Measurements from ENCODE around the gene DUSP6.

DUSP6 gene

DNA sequence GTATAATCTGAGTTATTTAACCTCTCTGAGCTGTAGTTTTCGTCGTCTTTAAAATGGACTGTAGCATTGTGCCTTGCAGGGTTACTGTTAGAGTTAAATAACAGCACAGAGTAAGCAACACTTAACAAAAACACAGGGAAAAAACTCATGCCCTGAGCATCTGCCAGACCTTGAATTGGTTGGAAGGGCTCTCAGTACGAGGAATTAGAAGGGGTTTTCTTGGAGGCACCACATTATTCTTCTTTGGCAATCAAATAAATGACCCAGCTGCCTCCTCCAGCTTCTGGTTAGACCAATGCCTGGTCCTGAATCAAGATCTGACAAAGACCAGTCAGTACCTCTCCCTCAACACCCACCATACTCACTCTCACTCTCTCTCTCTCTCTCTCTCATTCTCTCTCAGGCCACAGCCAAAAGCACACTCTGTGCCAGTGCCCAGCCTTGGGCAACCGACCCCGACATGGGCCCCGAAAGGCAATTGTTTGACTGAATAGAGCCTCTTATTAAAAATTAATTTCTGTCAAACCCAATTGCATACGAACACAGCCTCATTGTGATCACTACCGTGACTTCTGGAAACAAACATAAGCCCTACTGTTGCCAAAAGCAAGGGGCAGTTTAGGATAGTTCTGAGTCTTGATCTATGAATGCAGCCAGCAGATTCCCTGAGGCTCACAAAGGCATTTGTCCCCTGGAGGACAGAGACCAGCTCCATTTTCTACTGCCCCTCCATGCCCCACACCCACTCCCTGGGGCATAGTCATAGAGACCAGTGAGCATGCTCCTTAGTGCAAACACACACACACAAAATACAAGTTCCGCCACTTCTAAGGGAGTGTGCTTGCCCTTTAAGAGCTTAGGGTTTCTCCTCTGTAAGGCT, 23.9 kb downstream of the DUSP6 start:
- DNase-seq (ENCODE audit: low spot score): no peak

DNA sequence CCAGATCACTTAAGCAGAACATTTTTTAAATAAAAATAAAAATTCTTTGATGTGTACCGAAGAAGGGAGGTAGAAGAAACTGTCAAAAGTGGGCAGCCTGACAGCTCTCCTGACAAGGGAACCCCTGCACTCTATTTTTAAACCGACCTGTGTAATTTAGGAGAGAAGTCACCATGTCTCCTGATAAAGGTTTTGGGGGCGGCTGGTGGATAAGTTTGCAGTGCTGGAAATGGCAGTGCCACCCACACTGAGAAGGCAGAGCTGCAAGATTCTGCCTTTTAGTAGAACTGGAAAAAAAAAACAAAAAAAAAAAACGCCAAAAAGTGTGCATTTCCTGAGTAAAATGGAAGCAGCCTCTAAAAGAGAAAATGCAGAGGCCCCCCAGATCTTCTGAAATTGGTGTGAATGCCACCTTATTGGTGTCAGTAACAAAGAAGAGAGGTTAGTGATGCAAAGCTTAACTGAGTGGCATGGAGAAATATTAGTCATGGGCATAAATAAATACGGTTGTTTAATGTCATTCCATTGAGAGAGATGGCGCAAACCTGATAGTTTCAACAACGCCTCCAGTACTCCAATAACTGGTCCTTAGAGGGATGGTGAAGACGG, 24.7 kb downstream of the DUSP6 start:
- no peak for DNase-seq (ENCODE audit: low spot score)

DNA sequence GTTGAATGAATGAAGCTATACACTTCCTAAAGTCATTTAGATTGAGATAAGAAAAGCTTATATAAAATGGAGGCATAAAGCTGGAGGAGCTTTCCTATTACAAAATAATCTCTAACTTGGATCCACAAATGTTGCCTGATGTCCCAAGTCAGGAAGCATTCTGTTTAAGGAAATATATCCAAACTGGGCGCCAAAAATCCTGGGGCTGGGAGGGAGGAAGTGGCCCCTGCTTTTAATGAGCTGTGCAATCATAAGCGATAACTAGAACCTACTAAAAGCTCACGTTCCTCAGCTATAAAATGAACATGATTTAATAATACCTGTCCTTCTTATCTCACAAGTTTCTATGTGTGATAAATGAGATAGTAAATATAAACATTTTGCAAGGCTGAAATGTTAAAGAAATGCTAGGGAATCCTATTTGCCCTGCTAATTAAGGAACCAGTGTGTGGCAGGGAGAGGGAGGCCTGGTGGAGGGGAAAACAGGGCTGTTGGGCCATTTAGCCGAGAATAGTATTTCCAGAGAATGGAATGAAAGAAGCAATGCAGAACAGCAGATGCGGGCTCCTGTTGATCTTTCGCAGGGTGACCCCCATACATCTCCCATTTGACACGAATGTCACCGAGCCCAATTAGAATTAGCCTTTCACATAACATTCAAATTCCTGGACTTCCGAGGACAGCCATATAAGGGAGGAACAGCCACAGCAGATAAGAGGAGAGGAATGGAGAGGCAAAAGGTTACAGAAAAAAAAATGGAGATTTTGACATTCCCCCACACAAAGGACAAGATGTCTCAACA, 25.9 kb downstream of the DUSP6 start:
- DNase-seq (ENCODE audit: low spot score): no peak

DNA sequence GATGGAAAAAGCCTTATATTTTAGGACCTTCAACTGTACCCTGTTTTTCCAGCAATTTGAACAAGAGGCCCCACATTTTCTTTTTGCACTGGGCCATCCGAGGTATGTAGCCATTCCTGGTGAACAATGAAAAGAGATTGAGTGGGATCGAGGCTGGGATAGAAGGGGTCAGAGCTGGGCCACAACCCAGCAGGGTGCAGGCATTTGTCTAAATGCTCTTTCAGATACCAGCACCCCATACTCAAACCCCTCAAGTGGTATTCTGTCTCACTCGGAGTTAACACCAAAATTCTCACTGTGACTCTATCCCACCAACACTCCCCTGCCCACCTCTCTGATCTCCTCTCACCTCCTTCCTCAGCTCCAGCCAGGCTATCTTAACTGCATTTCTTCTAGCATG, 26.8 kb downstream of the DUSP6 start:
- no peak for DNase-seq (ENCODE audit: low spot score)

DNA sequence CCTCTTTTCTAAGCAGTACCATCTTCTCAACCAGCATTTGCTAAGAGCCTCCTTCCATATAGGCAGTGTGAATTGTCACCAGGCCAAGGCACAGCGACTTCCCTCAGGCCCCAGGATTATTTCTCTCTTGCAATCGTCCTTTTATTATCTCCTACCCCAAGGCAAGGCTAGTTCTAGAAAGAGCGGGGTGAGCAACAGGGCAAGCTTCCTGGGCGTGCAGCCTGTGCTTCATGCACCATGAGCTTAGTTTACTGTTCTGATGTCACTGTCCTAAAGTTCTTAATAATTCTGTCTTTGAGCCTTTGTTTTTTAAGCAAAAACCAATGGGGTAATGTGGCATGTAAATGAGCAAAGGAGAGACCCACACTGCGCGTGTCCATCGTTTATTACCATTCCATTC, 27.9 kb downstream of the DUSP6 start:
- no peak for DNase-seq (ENCODE audit: low spot score)

DNA sequence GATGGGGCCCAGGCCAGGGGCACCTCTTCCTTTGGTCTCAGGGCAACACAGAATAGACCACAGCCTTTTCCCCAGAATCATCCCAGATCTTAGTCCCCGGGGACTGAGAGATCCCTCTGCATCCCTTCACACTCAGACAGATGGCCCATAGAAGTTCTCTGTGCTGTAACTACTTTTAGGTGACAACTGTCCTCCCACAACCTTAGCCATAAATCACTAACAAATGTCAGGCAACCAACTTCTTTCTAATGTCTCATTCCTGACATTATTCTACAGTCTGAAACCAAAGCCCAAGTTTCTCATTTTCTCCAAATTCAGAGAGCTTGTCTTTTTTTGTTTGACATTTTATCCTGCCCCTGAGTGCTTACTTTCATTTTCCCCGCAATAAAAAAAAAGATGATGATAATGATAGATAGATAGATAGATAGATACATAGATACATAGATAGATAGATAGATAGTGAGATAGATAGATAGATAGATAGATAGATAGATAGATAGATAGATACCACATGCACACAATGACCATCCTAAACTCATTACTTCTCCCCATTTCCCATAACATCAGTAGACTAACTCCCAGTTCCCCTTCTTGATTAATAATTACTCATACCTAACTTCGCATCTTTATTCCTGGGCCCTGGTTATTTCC, 28.6 kb downstream of the DUSP6 start:
- DNase-seq (ENCODE audit: low spot score): no peak

DNA sequence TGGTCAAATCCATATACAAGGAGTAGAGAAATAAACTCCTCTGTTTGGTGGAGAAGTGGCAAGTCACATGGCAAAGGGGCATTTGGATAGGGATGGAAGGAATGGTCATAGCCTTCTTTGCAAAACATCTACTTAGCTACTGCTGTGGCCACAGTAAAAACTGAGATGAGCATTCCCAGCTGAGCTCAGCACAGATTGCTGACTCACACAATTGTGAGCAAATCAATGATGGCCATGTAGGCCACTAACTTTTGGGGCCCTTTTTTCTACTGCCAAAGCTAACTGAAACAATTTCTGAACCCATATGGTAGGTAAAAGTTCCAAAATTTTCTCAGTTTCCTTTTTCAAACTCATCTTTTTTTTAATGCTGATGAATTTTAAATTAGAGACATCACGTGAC, 31.6 kb downstream of the DUSP6 start:
- no peak for DNase-seq (ENCODE audit: low spot score)

DNA sequence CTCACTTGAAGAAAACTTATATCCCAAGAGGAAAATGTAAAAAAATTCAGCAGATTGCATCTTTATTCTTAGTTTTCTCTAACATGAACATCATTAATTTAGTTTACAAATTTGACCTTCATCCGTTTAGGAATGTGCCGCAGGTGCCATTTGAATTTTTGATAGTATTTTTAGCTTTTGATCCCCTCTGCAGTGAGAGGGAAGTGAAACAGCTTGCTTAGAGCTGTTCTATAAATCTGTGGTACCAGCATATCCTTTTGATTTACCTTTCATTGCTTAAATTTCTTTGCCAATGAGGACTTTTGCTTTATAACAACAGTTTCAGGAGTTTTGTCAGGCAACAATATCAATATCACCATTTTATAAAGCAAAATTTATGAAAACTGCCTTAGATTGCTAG, 32.7 kb downstream of the DUSP6 start:
- DNase-seq (ENCODE audit: low spot score): no peak

DNA sequence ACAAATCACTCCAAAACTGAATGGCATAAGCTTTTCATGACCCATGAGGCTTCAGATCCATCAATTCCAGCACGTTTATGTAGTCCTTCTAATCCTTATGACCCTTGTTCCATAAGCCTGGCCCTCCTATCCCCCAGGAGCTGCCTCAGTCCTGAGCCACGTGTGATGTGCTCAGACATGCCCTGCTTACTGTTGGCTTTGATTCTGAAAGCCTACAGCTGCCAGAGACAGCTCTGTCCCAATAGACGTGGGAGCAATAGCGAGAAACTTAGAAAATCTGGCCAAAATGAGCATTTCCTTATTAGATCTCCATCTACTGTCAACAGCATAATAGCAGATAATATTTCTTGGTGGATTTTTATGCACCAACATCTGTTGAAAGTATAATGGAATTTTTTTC, 33.2 kb downstream of the DUSP6 start:
- no peak for DNase-seq (ENCODE audit: low spot score)

DNA sequence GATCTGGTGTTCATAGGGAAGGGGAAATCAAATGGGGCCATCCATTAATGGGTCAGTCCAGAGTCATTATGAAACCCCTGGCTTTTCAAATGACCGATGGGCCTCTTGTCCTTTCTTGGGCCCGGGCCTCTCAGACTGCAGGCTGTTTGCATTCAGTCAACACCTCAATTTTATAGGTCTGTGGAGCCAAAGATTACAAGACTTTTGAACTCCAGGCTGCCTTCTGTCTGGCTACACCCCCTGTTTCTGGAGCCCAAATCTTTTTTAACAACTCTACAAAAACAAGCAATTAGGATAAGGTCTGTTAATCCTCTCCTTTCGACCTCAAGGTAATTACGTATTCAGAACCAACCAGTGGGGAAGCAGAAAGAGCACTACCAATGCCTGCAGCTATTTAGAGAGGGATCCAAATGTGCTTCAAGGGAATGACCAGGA, 35.6 kb downstream of the DUSP6 start:
- no peak for DNase-seq (ENCODE audit: low spot score)

DNA sequence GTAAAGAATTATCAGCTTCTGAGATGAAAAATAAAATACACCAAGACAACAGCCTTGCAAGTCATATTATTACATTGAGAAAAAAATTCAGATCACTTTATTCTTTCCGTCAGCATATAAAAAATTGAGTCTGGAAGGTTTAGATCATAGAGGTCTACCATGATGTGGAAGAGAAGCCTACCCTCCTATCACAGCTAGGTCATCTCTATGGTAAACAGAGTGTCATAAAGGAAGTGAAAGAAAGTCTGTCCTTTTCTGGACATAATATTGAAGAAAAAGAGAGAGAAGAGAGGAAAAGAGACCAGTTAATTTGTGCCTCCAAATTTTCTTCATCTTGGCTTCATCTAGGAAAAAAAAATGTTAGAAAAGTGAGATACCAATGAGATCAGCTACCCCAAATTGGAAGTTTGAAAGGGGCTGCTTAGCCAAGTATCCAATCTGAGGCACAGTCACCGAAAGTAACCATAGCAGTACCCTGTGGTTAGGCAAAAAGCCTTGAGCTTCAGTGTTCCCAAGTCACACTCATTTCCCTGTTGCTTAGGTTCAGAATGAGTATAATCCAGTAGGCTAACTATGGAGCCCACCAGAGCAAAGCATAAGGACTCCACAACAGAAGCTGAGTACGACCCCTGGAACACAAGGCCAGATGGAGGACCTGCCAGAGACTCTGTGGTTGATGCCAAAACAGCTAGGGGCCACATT, 38.1 kb downstream of the DUSP6 start:
- DNase-seq (ENCODE audit: low spot score): no peak

DNA sequence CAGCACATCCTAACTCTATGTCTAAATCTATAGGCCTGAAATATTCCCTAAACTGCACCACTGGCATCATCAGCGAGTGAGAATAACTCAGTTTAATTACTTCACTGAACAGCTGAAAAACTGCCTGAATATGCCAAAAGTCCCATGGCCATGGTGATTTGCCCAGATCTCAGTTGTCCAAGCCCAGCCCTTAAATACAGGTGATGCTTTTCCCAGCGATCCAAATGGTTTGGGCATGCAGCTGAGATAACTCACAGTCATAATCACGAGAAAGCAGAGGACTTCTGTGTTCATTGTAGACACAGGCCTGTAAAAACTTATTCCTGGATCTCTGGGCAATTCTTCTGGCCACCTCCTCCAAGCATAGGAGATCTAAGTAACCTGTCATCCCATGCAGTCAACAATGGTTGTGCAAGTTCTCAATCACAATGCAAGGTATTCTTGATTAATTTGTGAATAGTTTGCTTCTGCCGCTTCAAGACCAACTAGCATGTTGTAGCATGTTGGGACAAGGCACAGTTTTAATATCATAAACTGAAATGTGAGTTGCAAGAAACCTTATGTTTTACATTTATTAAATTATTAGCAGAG, 40.5 kb downstream of the DUSP6 start:
- DNase-seq (ENCODE audit: low spot score): no peak

DNA sequence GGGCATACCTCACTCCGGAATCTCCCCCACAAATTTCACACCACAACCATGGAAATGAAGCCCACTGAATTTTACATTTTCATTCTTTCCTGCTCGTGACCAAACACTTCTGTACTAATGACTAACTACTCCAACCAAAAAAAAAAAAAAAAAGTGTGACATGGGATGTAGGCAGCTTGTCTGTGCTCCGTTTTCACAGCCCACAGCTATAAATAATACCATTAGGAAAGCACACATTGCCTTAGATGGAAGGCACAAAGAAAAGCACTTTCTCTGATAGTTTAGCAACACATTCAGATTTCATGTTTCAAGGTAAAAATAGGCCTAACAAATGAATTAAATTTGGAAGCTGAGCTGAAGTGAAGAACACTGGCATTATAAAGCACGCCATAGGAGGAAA, 42.5 kb downstream of the DUSP6 start:
- no peak for DNase-seq (ENCODE audit: low spot score)

DNA sequence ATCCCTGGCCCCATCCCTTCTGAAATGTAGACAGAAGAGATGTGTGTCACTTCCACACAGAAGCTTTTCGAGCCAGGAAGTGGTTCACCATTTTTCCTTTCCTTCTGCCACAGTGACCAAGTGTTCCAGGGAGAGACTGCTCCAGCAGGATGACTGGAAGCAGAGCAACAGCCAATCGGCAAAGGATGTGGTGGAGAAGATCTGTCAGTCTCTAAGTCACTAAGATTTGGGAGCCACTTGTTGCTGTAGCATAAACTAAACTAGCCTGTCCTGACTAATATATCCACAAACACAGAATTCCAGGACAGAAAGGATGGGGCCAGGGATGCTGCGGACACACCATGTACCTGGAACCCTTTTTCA, 42.9 kb downstream of the DUSP6 start:
- DNase-seq (ENCODE audit: low spot score): no peak

DNA sequence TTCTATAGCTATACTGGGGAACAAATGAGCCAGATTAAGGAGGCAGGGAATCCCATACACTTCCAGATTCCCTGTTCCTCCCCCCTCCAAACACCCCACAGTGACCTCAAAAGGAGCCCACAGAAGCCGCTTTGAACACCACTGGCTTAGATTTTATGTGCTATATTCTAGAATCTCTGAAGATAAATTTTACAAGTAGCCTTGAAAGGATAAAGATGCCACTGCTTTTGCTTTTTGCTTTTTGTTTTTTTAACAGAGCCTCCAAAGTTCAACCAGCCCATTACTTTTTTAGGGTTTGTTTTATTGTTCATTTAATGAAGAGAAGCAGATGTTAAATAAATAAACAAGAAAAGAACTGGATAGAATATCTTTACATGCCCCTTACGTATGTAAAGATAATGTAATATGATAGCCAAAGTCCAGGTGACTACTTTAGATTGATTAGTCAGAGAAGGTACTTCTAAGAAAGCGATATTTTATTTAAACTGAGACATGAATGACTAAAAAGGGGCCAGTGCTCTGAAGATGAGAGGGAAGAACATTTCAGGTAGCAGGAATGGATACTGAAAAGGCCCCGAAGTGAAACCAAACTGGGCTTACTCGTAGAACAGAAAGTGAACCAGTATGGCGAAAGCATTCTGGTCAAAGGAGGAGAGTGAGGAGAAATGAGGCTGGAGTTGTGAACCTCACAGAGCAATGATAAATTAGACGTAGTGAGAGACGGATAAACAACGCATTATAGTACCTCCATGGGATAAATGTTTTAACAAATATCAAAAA, 44.6 kb downstream of the DUSP6 start:
- DNase-seq (ENCODE audit: low spot score): no peak

DNA sequence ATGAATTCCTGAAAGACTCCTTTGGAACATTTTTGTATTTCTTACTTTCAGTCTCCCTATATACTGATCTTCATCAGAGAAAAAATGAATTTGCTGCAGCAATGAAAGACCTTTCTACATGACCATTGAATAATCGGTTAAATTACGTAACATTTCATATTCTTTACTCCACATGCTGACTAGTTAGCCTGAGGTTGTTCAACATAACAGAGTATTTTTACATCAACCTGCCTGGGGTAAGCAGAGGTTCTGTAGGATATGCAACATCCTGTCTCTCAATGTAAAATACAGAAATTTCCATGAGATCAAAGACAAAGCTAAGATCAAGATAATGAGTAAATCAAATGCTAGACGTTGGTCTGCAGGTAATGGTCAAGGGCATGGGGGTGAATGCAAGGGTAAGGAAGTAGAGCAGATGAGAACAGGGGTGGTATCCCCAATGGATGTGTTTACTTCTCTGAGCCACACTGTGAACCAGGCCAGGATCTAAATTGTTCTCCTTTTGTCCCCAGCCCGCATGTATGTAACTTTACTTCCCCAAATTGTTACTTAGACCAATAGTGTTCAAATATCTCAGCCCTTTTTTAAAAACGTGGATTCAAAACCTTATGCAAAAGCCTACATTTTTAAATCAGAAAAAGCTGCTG, 45.4 kb downstream of the DUSP6 start:
- no peak for DNase-seq (ENCODE audit: low spot score)

DNA sequence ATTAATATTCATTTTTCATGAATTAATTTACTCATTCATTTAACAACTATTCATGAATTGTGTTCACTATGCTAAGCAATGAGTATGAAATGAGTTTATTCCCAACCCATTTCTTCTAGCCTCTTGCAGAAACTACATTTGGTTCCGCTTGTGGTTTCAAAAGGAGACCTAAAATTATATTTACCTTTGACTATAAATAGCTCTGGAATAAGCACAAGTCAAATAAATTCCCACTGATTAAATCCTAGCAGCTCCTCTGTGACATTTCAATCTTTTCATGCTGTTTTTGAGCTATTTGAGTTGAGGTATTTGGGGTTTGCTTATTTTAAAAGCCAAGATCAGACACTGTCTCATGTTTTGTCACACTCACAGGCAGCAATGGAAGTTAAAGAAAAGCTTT, 46.9 kb downstream of the DUSP6 start:
- DNase-seq (ENCODE audit: low spot score): no peak

DNA sequence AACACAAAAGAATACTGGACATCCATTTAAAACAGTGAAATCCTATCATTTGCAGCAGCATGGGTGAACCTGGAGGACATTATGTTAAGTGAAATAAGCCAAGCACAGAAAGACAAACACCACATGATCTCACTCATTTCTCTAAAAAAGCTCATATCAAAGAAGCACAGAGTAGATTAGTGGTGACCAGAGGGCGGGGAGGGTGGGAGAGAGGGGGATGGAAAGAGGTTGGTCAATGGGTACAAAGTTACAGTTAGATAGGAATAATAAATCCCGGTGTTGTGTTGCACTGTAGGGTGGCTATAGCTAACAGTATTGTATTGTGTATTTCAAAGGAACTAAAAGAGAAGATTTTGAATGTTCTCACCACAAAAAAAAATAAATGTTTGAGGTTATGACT, 52.4 kb downstream of the DUSP6 start:
- DNase-seq (ENCODE audit: low spot score): no peak

DNA sequence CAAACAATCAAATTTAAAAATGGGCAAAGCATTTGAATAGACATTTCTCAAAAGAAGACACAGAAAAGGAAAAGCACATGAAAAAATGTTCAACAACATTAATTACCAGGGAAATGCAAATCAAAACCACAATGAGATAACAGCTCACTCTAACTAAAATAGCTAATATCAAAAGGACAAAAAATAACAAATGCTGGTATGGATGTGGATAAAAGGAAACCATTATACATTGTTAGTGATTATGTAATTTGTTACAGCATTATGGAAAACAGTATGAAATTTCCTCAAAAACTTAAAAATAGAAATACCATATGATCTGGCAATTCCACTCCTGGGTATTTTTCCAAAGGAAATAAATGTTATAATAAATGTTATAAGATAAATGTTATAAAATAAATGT, 52.9 kb downstream of the DUSP6 start:
- no peak for DNase-seq (ENCODE audit: low spot score)

Measured in germinal center (tissue), 1 donor.